K562 (cell line): ENCODE data around the gene ARHGAP28. TPM values are rescaled to one million over a fixed set of nuclear protein-coding genes. Genes with fewer than 3 reads are reported as not detected.

Experiments
- CAMTA2 ChIP-seq: fragments of 250-450 bp; sonication (Bioruptor Pico); conservative IDR thresholded peaks from 2 replicates; pipeline ENCODE4 v1.5.1; 2022
- CEBPB ChIP-seq: fragments of 450-650 bp; IDR thresholded peaks from 2 replicates; pipeline ENCODE4 v1.6.1; 2016; ENCODE audit warnings: missing genetic modification characterization, missing compliant biosample characterization
- DLX4 ChIP-seq: fragments of 250-450 bp; sonication (Bioruptor Pico); IDR thresholded peaks from 2 replicates; pipeline ENCODE4 v1.6.1; 2021; ENCODE audit warnings: mild to moderate bottlenecking
- ERF ChIP-seq: fragments of 450-650 bp; formaldehyde crosslinking; IDR thresholded peaks from 2 replicates; pipeline ENCODE4 v1.4.0; 2020; ENCODE audit warnings: mild to moderate bottlenecking, mixed read lengths
- IFI16 ChIP-seq: fragments of 250-450 bp; sonication (Bioruptor Pico); IDR thresholded peaks from 2 replicates; pipeline ENCODE4 v2.1.2; 2022; ENCODE audit warnings: mild to moderate bottlenecking, inconsistent platforms
- RERE ChIP-seq: sonication (generic); formaldehyde crosslinking; IDR thresholded peaks from 2 replicates; pipeline ENCODE4 v1.8.0; 2023; ENCODE audit warnings: missing genetic modification reagents, mild to moderate bottlenecking, borderline replicate concordance
- polyA plus RNA-seq, 8 experiments: library from polyadenylated mRNA; depleted of rRNA in 4 of 8; stranded (reverse) in 5 of 8; unstranded in 3 of 8; fragments of >200 nt; fragmentation: Nextera tagmentation in 2 of 8; fragmentation: Illumina TruSeq in 1 of 8; extraction: Ambion mirVana in 2 of 8; extraction: Trizol in 1 of 8; gene quantifications; 2 replicates each; pipeline versions ENCODE4 v1.2.1 to v1.2.3, GENCODE V29; 2011 to 2014; ENCODE audit warnings: inconsistent platforms in 1 of 8, missing spikeins in 1 of 8
- total RNA-seq, 7 experiments: library from RNA; depleted of rRNA in 6 of 7; stranded (reverse); fragments of >200 nt in 6 of 7; fragmentation: Illumina TruSeq in 2 of 7; extraction: Trizol in 2 of 7; gene quantifications; 2 replicates each; pipeline versions ENCODE4 v1.2.1 to v1.2.3, GENCODE V29; 2011 to 2021; ENCODE audit warnings: low replicate concordance in 1 of 7
- TF ChIP-seq, protein P1 (sequence below): fragments of 250-450 bp; sonication (Bioruptor Pico); IDR thresholded peaks from 2 replicates; pipeline ENCODE4 v1.5.0; 2020; ENCODE audit warnings: mild to moderate bottlenecking
- TF ChIP-seq, protein P2 (sequence below): fragments of 250-450 bp; sonication (Bioruptor Pico); IDR thresholded peaks from 2 replicates; pipeline ENCODE4 v1.4.0; 2020; ENCODE audit warnings: mild to moderate bottlenecking, moderate library complexity, borderline replicate concordance
- TF ChIP-seq, protein P3 (sequence below): IDR thresholded peaks from 3 replicates; pipeline ENCODE4 v1.6.1; 2011; ENCODE audit warnings: borderline replicate concordance, mild to moderate bottlenecking, moderate library complexity; ENCODE audit not compliant: insufficient read length; ENCODE audit errors: extremely low read depth

Gene ARHGAP28
- total and polyA plus RNA-seq, 9 of the 15 experiments (the other 6 are each of a cell fraction or from before 2014, with no cell fraction given), result 0.93 to 5.9 (median 5.0) TPM

DNA sequence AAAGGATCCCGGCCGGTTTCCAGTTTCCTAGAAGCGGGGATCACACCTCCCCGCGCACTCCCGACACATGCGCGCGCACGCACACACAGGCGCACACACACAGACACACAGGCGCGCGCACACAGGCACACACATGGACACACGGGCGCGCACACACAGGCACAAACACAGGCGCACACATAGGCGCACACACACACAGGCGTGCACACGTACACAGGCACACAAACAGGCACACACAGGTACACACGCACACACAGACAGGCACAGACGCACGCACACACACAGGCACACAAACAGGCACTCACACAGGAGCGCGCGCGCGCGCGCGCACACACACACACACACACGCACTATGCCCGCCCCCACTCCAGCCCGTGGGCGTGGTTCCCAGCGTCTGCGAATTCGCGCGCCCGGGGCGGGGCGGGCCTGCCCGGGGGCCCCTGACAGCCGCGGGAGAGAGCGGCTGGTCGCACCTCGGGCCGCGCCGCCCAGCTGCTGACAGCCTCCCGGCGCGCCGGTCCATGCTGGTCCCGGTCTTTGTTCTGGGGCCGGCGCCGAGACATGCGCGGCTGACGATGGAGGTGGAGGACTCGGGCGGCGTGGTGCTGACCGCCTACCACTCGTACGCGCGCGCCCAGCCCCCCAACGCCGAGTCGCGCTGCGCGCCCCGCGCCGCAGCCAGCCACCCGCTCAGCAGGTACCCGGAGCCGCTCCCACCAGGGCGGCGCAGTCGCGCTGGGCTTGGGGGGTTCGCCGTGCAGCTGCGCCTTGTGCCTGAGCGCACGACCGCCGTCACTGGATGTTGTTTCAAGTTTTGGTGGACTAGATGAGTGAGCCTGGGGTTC lies at the start of gene ARHGAP28 (continued):
- TF ChIP-seq DLX4 (no peak), CEBPB (tag) (no peak), CAMTA2 (CRISPR knock-in tag) (no peak), ERF (CRISPR knock-in tag) (0 out of 2 replicates have a peak, but pooled peaks have one; percentile 77), RERE (CRISPR knock-in tag) (no peak), IFI16 (no peak)
- TF ChIP-seq, protein P1, sequence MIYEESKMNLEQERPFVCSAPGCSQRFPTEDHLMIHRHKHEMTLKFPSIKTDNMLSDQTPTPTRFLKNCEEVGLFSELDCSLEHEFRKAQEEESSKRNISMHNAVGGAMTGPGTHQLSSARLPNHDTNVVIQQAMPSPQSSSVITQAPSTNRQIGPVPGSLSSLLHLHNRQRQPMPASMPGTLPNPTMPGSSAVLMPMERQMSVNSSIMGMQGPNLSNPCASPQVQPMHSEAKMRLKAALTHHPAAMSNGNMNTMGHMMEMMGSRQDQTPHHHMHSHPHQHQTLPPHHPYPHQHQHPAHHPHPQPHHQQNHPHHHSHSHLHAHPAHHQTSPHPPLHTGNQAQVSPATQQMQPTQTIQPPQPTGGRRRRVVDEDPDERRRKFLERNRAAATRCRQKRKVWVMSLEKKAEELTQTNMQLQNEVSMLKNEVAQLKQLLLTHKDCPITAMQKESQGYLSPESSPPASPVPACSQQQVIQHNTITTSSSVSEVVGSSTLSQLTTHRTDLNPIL, result no peak
- TF ChIP-seq, protein P2, sequence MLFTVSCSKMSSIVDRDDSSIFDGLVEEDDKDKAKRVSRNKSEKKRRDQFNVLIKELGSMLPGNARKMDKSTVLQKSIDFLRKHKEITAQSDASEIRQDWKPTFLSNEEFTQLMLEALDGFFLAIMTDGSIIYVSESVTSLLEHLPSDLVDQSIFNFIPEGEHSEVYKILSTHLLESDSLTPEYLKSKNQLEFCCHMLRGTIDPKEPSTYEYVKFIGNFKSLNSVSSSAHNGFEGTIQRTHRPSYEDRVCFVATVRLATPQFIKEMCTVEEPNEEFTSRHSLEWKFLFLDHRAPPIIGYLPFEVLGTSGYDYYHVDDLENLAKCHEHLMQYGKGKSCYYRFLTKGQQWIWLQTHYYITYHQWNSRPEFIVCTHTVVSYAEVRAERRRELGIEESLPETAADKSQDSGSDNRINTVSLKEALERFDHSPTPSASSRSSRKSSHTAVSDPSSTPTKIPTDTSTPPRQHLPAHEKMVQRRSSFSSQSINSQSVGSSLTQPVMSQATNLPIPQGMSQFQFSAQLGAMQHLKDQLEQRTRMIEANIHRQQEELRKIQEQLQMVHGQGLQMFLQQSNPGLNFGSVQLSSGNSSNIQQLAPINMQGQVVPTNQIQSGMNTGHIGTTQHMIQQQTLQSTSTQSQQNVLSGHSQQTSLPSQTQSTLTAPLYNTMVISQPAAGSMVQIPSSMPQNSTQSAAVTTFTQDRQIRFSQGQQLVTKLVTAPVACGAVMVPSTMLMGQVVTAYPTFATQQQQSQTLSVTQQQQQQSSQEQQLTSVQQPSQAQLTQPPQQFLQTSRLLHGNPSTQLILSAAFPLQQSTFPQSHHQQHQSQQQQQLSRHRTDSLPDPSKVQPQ (CRISPR knock-in tag), result no peak
- TF ChIP-seq, protein P3, sequence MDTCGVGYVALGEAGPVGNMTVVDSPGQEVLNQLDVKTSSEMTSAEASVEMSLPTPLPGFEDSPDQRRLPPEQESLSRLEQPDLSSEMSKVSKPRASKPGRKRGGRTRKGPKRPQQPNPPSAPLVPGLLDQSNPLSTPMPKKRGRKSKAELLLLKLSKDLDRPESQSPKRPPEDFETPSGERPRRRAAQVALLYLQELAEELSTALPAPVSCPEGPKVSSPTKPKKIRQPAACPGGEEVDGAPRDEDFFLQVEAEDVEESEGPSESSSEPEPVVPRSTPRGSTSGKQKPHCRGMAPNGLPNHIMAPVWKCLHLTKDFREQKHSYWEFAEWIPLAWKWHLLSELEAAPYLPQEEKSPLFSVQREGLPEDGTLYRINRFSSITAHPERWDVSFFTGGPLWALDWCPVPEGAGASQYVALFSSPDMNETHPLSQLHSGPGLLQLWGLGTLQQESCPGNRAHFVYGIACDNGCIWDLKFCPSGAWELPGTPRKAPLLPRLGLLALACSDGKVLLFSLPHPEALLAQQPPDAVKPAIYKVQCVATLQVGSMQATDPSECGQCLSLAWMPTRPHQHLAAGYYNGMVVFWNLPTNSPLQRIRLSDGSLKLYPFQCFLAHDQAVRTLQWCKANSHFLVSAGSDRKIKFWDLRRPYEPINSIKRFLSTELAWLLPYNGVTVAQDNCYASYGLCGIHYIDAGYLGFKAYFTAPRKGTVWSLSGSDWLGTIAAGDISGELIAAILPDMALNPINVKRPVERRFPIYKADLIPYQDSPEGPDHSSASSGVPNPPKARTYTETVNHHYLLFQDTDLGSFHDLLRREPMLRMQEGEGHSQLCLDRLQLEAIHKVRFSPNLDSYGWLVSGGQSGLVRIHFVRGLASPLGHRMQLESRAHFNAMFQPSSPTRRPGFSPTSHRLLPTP, result no peak
